IPS-20b (cell line): ENCODE measurements around the gene CALHM6.

Experiments used
- H3K27ac ChIP-seq: one replicate; pipeline ENCODE4 v1.5.1; 2013; ENCODE audit warnings: low read length
- H3K27me3 ChIP-seq: 2 replicates; pipeline ENCODE4 v1.6.1; 2013; ENCODE audit warnings: mild to moderate bottlenecking, low read length, inconsistent platforms; ENCODE audit not compliant: insufficient read depth
- H3K36me3 ChIP-seq: 2 replicates; pipeline ENCODE4 v1.6.1; 2013; ENCODE audit warnings: low read depth, mild to moderate bottlenecking, inconsistent platforms, low read length, moderate library complexity; ENCODE audit not compliant: insufficient read depth
- H3K4me1 ChIP-seq: 2 replicates; pipeline ENCODE4 v1.6.1; 2013; ENCODE audit warnings: mild to moderate bottlenecking, control low read depth, inconsistent platforms, low read length, moderate library complexity; ENCODE audit not compliant: insufficient read depth
- H3K4me3 ChIP-seq: 2 replicates; pipeline ENCODE4 v1.5.1; 2013; ENCODE audit warnings: mild to moderate bottlenecking, low read length, inconsistent platforms
- H3K9ac ChIP-seq: 2 replicates; pipeline ENCODE4 v1.6.1; 2013; ENCODE audit warnings: low read depth, mild to moderate bottlenecking, inconsistent platforms, low read length, moderate library complexity
- H3K9me3 ChIP-seq: 2 replicates; pipeline ENCODE4 v1.6.1; 2013; ENCODE audit warnings: mild to moderate bottlenecking, low read depth, low read length, inconsistent platforms; ENCODE audit not compliant: insufficient read depth

CALHM6 gene

GRCh38 chr6:116461932-116462885 is 1.0 kb downstream of the CALHM6 start:
- Histone ChIP-seq H3K9me3 (no peaks in the 10 kb centered on the region), H3K27me3 (peaks cover 60% of the 10 kb centered on the region), H3K4me1 (peaks cover 9% of the 10 kb centered on the region; the same call in 1 of the 2 replicates), H3K36me3 (no peaks in the 10 kb centered on the region), H3K4me3 (peak overlapping the region; percentile 61), H3K9ac (peak overlapping the region; percentile 47; the same call in 1 of the 2 replicates), H3K27ac (no peak overlapping the region)

DNA sequence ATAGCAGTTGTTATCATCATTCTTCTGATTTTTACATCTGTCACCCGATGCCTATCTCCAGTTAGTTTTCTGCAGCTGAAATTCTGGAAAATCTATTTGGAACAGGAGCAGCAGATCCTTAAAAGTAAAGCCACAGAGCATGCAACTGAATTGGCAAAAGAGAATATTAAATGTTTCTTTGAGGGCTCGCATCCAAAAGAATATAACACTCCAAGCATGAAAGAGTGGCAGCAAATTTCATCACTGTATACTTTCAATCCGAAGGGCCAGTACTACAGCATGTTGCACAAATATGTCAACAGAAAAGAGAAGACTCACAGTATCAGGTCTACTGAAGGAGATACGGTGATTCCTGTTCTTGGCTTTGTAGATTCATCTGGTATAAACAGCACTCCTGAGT is 2.1 kb downstream of the CALHM6 start:
- Histone ChIP-seq H3K4me3 (no peak overlapping the region), H3K27me3 (peaks cover 60% of the 10 kb centered on the region), H3K9ac (no peak overlapping the region)

GRCh38 chr6:116465246-116465645 is 4.1 kb downstream of the CALHM6 start:
- H3K4me1 ChIP-seq, result peaks cover 9% of the 10 kb centered on the region; the same call in 1 of the 2 replicates
- no peak overlapping the region for H3K4me3 ChIP-seq
- no peaks in the 10 kb centered on the region for H3K9me3 ChIP-seq
- no peak overlapping the region for H3K27ac ChIP-seq
- no peaks in the 10 kb centered on the region for H3K36me3 ChIP-seq
- no peak overlapping the region for H3K9ac ChIP-seq
- peaks cover 46% of the 10 kb centered on the region for H3K27me3 ChIP-seq

More for the DNA sequence above, 2.1 kb downstream of the CALHM6 start:
- H3K27ac ChIP-seq, result no peak overlapping the region
- no peaks in the 10 kb centered on the region for H3K36me3 ChIP-seq
- no peaks in the 10 kb centered on the region for H3K9me3 ChIP-seq
- peaks cover 9% of the 10 kb centered on the region; the same call in 1 of the 2 replicates for H3K4me1 ChIP-seq

- Histone ChIP-seq H3K9ac (no peak overlapping the region), H3K4me1 (peaks cover 9% of the 10 kb centered on the region; the same call in 1 of the 2 replicates), H3K36me3 (no peaks in the 10 kb centered on the region), H3K27me3 (peaks cover 28% of the 10 kb centered on the region), H3K27ac (no peak overlapping the region), H3K9me3 (no peaks in the 10 kb centered on the region), H3K4me3 (no peak overlapping the region)
Measured at GRCh38 chr6:116467096-116467495, 5.9 kb downstream of the CALHM6 start.

- no peaks in the 10 kb centered on the region for H3K9me3 ChIP-seq
- no peak overlapping the region for H3K4me3 ChIP-seq
- no peak overlapping the region for H3K27ac ChIP-seq
- no peaks in the 10 kb centered on the region for H3K36me3 ChIP-seq
- peaks cover 7% of the 10 kb centered on the region; the same call in 1 of the 2 replicates for H3K4me1 ChIP-seq
- H3K27me3 ChIP-seq, result peaks cover 23% of the 10 kb centered on the region
- H3K9ac ChIP-seq, result no peak overlapping the region
Measured at GRCh38 chr6:116467514-116467913, 6.3 kb downstream of the CALHM6 start.

- Histone ChIP-seq H3K9me3 (no peaks in the 10 kb centered on the region), H3K4me1 (peaks cover 6% of the 10 kb centered on the region; the same call in 1 of the 2 replicates), H3K9ac (no peak overlapping the region), H3K4me3 (no peak overlapping the region), H3K36me3 (no peaks in the 10 kb centered on the region), H3K27ac (no peak overlapping the region), H3K27me3 (peaks cover 16% of the 10 kb centered on the region)
Measured at GRCh38 chr6:116468293-116468692, 7.1 kb downstream of the CALHM6 start.

DNA sequence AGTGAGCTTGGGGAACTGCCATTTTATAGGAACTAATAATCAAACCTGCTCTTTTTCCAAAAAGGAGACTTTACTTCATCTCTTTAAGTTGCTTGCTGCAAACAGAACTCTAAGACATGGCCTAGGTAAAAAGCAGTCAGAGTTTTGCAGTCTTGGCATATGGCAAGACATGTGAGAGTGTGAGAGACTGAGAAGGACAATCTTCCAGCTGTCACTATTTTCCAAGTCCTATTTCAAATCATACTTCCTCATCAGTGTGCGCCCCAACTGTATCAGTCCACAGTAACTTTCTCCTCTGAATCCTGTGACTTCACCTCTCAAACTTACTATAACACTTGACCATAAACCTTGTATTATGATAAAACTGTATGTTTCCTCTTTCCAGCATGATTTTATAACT is 10.4 kb downstream of the CALHM6 start:
- H3K4me3 ChIP-seq, result no peak overlapping the region
- no peak overlapping the region for H3K9ac ChIP-seq
- no peaks in the 10 kb centered on the region for H3K9me3 ChIP-seq
- no peaks in the 10 kb centered on the region for H3K4me1 ChIP-seq
- no peaks in the 10 kb centered on the region for H3K27me3 ChIP-seq
- H3K27ac ChIP-seq, result no peak overlapping the region
- H3K36me3 ChIP-seq, result no peaks in the 10 kb centered on the region

GRCh38 chr6:116472706-116473105 is 11.5 kb downstream of the CALHM6 start:
- Histone ChIP-seq H3K4me1 (no peaks in the 10 kb centered on the region), H3K27ac (no peak overlapping the region), H3K9me3 (no peaks in the 10 kb centered on the region), H3K27me3 (no peaks in the 10 kb centered on the region), H3K36me3 (no peaks in the 10 kb centered on the region), H3K9ac (no peak overlapping the region), H3K4me3 (no peak overlapping the region)

GRCh38 chr6:116475141-116475540 is 14.0 kb downstream of the CALHM6 start:
- Histone ChIP-seq H3K4me1 (no peaks in the 10 kb centered on the region), H3K4me3 (no peak overlapping the region), H3K9me3 (no peaks in the 10 kb centered on the region), H3K9ac (no peak overlapping the region), H3K27ac (no peak overlapping the region), H3K27me3 (no peaks in the 10 kb centered on the region), H3K36me3 (no peaks in the 10 kb centered on the region)

DNA sequence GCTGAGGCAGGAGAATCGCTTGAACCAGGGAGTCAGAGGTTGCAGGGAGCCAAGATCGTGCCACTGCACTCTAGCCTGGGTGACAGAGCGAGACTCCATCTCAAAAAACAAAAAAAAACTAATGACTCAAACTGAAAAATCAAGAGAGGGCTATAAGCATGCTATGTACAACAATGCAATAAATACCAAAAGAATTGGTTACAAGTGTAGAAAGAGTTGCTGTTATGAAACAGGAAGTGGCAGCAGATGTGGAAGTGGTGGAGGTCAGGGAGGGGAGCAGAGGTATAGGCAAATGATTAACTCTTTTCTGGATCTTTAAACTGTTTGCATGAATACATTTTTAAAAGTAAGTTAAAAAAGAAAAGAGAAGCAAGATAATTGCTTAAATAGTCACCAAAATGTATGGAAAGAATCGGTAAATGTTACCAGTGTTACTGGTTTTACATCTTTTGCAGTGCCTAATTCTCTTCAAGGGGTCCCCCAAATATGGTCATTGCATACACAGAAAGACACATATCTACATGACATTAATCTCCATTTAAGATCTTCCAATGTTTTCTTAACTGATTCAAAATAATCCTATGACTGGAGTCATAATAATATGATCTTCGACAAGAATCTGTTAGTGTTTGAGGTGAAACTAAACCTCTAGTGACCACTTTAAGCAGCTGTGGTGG is 15.0 kb downstream of the CALHM6 start:
- H3K9ac ChIP-seq, result no peak overlapping the region

DNA sequence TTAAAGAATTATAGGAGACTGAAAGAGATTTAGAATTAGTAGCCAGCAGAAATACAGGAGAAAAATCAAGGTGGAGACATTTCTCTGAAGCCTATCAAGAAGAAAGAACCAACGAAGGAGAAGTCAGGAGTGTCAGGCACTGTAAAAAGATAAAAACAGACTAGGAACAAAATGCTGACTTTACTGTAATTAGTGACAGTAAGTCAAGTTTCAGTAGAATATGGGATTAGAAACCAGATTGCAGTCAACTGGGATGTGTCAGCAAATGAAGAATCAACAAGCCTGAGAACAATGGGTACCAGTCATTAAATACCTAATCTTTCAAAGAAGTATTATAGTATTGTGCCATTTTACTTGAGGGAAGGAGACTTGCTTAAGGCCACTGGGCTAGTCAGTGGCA is 21.6 kb downstream of the CALHM6 start:
- Histone ChIP-seq H3K27ac (no peak overlapping the region), H3K9ac (no peak overlapping the region), H3K4me1 (no peaks in the 10 kb centered on the region), H3K27me3 (no peaks in the 10 kb centered on the region), H3K9me3 (no peaks in the 10 kb centered on the region), H3K36me3 (no peaks in the 10 kb centered on the region), H3K4me3 (no peak overlapping the region)

More for the DNA sequence above, 15.0 kb downstream of the CALHM6 start:
- Histone ChIP-seq H3K36me3 (no peaks in the 10 kb centered on the region), H3K4me1 (no peaks in the 10 kb centered on the region), H3K27me3 (no peaks in the 10 kb centered on the region), H3K27ac (no peak overlapping the region), H3K9me3 (no peaks in the 10 kb centered on the region), H3K4me3 (no peak overlapping the region)
